SIG-M5 treated with dmso at 0.1 percent for 504 hours (cell line): ENCODE measurements around the gene BIN2.
"Not testable (repeated sequence)": the region's sequence is repeated elsewhere in the genome, so short reads cannot be mapped to it uniquely, and the experiment has no call there.

Experiments
- DNase-seq: peaks from one replicate; lab custom pipeline; 2025; ENCODE audit not compliant: unreplicated experiment; lab: John Stamatoyannopoulos, UW

BIN2 gene

DNA sequence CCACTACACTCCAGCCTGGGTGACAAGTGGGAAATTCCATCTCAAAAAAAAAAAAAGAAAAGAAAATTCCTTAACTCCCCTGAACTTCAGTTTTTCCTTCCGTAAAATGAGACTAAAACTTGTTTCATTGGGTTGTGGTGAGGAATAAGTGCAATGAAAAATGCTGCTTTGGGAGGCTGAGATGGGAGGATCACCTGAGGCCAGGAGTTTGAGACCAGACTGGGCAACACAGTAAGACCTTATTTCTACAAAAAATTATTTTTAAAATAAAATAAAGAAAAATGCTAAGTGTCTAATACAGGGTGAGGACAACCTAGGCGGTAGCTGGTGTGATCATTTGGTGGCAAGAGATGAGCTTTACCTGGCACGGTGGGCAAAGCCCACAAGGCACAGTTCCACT is 60.6 kb downstream of the BIN2 start:
- no peak for DNase-seq

DNA sequence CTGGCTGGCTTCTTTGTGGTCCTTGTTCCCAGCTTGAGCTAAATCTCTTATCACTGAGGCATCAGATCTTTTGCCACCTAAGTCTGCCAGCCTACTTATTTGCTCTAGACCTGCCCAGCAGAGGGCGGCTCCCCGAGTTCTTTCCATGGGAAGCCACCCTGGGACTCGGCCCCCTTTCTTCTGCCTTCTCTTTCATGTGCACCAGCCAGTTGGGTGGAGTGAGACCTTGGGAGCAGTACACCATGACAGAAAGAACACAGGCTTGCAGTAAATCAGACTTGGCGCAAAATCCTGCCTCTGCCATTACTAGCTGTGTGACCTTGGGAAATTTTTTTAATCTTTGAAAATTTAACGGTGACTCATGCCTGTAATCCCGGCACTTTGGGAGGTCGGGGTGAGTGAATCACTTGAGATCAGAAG is 61.2 kb downstream of the BIN2 start:
- DNase-seq, result peak; percentile 77

DNA sequence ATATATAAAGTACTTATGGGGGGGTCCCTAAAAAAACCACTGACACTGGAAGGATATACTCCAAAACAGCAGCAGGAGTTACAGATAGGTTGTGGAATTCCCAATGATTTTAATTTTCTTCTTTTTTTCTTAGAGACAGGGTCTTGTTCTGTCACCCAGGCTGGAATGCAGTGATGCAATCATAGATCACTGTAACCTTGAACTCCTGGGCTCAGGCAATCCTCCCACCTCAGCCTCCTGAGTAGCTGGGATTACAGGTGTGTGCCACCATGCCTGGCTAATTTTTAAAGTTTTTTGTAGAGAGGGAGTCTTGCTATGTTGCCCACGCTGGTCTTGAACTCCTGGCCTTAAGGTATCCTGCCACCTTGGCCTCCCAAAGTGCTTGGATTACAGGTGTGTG is 64.4 kb downstream of the BIN2 start:
- not testable (repeated sequence) for DNase-seq

DNA sequence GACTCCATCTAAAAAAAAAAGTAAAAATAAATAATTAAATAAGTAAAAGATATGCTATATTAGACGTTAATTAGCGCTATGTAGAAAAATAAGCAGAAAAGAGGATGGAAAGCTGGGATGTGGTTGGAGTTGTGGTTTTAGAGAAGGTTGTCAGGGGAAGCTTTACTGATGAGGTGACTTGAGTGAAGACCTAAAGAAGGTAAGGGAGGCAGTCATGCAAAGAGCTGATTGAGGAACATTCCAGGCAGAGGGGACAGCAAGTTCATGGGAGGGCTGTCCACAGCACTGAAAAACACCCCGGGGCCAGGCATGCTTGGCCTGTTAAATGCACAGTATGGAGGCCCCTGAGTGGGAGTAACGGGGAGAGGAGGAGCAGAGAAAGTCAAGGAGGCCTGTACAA is 69.4 kb downstream of the BIN2 start:
- DNase-seq, result no peak

DNA sequence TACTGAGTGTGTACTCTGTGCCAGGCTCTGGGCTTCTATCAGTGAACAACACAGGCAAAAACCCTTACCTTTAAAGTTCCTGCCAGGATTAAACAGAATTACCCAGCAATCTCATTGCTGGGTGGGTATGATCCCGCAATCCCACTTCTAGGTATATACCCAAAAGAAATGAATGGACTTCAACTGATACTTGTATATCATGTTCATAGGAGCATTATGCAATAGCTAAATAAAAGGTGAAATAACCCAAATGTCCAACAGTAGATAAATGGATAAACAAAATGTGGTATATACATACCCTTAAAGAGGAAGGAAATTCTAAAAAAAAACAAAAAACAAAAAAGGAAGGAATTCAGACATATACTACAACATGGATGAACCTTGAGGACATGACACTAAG is 70.7 kb downstream of the BIN2 start:
- DNase-seq, result no peak

DNA sequence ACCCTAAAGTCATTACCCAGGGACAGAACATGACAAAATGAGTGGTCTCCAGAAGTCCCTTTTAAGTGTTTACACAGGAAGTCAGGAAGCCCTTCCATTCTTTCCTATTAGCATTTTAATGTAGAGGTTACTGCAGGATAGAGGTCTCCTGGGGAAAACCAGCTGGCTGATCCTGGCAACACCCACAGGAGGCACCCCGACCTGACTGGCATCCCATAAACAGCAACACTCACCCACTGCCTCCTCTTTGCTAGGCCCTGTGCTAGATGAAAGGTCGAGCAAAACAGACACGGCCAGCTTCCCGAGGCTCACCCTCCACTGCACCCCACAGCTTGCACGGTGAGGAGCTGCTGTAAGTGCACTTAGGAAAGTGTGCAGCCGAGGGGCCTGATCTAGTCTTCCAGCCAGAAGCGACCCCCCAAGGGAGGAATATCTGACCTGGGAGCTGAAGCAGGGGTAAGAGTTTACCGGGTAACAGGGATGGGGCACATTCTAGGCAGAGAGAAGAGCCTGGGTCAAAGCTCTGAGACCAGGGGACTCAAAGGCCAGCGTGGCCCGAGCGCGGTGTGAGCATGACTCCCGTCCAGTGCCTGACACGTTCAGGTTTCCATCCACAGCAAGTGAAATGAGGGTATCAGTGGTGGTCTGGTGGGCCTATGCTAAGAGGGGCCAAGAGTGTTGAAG is 76.3 kb downstream of the BIN2 start:
- DNase-seq, result no peak

DNA sequence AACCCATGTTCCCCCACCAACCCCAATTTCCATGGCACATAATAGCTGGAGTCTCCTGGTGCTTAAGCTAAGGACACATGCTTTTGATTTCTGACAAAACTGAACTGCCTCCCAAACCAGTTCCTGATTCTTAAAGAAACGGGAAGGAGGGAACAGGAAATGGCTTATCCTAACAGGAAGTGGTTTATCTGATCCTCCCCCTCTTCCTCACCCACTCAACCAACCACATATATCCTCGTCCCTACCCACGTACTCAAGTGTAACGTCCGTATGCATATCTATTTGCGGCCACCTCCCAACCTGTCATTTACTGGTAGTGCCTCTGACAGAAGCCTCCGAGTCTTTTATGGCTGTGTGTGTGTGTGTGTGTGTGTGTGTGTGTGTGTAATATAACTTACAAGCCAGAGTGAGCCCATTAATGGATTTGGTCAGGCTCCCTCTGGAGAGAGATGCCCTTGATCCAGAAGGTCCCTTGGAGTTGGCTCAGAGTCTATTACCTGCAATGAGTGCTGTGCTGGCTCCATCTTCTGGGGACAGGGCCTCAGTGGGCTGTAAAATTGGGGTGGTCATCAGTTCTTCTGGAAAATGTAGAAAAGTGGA is 77.6 kb downstream of the BIN2 start:
- DNase-seq, result peak; percentile 91

DNA sequence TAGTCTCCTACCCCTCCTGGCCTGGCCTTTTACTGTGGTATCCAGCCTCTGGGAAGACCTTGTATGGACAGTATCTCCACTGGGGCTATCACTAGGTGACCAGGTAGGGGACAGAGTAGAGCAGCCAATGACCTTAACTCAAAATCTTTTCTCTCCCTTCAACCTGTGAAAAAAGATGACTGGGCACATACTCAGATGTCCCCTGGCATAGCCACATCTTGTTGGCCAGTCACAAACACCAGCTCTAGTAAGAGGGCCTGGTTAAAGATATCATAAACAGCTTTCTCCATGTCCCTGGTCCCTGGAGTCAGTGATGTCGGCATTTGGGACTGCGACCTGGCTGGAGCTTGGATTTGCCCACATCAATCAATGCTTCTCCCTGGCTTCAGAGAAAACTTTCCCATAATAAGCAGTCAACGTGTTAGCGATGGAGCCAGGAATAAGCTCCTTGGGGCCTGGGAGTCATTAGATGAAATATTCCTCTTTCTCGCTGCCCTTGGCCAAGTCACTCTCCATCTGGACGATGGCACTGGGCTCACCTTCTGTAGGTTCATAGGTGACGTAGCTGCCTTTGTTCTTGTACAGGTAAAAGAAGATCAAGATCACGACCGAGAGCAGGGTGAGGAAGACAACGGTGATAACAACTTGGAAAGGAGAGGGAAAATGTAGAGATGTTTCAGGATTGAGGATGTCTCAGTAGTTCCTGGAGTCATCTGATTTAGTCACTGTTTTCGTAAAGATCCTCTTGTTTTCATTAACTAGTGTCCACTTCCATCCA is 78.3 kb downstream of the BIN2 start:
- no peak for DNase-seq

DNA sequence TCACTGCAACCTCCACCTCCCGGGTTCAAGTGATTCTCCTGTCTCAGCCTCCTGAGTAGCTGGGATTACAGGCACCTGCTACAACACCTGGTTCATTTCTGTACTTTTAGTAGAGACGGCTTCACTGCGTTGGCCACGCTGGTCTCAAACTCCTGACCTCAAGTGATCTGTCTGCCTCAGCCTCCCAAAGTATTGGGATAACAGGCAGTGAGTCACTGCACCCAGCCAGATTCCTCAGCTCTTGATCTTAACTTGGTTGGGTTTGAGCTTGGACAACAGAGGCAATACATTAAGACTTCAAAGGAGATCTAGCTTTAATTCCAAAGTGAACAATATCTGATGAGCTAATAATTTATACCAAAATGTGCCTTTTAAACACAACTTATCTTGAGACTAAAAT is 79.7 kb downstream of the BIN2 start:
- DNase-seq, result no peak

DNA sequence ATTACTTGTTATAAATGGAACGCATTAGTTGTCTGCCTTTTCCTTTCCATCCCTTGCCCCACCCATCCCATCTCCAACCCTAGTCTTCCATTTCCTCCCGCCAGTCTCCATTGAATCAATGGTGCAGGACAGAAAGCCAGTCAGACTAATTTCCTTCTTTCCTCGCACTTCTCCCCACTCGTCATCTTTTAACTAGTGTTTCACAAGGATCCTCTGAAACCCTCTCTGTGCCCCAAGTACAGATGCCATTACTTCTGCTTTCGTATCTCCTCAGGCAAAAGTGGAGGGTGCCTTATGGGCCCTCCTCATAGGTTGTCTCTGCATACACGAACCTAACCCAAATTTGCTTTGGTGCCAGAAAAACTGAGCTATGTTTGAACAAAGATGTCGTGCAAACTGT is 81.1 kb downstream of the BIN2 start:
- peak; percentile 96 for DNase-seq

DNA sequence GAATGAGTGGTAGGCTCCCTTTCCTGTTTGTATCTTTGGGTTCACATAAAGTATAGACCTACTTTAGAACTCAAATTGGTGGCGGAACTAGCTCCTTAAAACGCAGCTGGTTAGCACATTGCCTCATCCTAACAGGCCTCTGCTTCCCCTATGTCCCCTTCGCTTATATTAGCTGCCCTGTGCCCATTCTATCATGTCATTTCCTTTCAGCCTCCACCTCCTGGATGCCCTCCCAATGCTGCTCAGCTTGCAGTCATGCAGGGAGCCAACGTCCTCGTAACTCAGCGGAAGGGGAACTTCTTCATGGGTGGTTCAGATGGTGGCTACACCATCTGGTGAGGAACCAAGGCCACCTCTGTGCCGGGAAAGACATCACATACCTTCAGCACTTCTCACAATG is 81.9 kb downstream of the BIN2 start:
- peak; percentile 97 for DNase-seq

DNA sequence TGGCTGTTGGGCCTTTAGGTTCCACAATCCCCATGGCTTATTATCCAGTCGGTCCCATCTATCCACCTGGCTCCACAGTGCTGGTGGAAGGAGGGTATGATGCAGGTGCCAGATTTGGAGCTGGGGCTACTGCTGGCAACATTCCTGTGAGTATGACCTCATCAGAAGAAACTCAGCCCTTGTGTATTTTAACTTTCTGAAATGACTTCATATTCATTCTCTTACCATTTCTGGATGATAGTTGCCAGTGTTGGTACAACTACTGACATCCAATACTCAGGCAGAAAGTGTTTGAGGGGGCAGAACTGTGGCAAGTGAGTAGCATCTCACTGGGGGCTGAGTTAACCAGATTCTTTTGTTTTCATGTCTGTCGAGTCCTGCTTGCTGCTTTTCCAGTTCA is 83.0 kb downstream of the BIN2 start:
- DNase-seq, result no peak

DNA sequence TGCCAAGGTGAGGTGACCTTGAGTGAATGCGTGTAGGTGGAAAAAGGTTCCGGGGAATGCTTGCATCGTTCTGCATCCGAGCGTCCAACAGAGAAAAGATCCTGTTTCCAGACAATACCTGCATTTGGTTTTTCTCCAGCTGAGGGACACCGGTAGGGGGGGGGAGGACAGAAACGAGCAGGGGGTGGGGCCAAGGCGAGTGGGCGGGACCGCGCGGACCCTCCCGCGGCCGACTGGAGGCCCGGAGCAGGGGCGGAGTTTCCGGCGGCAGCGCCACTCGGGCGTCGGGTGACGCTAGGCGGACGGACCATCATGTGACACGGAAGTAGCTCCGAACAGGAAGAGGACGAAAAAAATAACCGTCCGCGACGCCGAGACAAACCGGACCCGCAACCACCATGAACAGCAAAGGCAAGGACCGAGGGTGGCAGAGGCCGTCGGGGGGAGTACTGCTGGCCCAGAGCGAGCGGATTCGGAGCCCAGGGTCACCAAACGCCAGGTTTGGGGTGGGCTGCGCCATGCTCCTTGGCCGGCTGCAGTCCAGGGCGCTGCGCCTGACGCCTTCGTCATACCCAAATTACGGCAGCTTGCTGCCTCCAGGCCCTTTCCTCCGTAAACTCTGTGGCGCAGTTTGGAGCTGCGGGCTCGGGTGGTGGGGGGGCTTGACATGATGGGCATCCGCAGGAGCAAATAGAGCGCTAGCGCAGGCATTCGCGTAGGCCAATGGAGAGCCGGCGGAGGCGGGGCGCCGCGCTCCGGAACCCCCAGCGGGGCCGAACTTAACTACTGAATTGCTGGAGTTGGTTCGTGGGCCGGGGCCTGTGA is 85.3 kb downstream of the BIN2 start, which contains the start of gene DAZAP2:
TSS of gene DAZAP2 (plus strand) at position 317 of the 825 bp plus-strand sequence. CDS start at position 399, 82 bp downstream.
- DNase-seq, result peak; percentile 94

DNA sequence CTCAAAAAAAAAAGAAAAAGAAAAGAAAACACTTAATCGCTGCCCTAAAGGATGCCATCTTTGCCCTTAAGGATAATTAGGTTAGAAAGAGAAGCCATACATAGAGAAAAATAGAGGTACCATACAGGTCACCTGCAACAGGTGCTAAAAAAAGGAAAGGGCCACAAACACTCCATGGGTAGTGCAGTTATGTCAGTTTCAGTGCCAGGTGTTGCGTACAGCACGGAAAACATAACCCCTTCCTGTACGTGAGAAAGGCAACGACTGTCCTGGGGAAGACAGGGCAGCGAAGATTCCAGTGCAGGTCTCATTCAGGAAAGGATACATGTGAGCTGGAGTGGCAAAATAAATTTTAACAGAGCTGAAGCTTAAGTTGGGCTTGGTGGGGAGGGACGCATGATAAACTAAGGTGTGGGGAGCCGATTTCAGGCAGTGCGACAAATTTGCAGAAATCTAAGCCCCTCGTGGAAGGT is 85.9 kb downstream of the BIN2 start:
- DNase-seq, result no peak

DNA sequence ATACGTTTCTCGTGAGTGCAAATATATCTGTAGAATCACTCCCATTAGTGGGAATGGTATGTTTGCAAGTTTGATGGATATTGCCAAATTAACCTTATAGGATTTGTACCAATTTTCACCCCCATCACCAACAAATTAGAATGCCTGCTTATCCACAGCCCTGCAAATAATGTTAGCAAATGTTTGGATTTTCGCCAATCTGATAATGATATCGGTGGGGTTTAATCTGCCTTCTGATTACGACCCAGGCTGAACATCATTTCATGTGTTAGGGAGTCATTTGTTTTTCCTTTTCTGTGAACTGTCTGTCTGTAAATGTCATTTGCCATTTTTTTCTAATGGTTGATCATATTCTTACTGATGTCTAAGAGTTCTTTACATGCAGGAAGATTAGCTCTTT is 89.4 kb downstream of the BIN2 start:
- no peak for DNase-seq

DNA sequence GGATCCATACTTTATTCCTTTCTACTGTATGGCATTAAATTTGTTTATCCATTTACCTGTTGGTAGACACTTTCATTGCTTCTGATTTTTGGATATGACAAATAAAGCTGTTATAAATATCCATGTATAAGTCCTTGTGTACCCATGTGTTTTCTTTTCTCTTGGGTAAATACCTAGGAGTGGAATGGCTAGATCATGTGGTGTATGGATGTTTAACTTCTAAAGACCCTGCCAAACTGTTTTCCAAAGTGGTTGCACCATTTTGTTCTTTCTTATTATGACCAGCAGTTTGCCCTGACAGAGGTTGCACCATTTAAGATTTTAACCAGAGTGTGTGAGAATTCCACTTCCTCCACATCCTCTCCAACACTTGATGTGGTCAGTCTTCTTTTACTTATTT is 91.3 kb downstream of the BIN2 start:
- no peak for DNase-seq
